ENCODE data around the gene IGHMBP2. TPM values are rescaled to one million over a fixed set of nuclear protein-coding genes. Genes with fewer than 3 reads are reported as not detected.

Gene IGHMBP2
- total RNA-seq, 1 donor from 2014 or later: 12.8 TPM

DNA sequence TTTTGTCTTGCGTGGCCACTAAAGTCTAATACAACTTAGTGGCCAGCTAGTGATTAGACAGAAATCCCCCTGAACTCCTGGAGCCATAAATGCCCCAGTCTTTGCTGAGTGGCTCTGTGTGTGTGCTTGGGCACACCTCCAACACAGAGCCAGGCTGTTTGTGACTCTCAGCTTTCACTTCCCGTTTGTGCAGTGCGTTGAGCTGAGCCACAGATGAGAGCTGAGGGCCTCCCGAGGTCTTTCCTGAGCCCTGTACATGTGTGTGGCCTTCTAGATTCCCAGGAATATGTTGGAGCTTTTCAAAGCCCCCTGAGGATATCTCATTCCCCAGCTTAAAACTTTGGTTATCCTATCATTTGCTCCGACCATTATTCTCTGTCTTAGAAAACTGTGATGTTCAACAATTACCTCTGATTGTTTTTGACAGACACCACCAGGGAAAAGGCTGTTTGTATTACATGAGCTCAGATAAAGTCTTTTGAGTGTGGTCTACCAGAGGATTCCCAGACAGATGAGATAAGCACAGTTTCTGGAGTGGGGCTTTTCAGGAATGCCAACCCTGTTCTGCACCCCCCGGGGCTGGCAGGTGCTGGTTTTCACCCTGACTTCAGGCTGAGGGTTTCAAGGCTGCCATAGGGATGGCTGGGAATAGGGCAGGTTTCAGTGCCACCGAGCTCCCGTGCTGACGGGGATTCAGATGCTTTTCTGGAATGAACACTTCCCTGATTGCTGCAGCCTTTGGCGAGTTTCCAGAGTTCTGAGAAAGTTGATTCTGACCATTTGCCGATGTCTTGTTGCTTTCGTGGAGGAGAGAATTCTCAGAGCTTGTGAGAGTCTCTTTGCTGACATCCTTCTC is 23.8 kb downstream of the IGHMBP2 start:
- no peak for DNase-seq (ENCODE audit: low read depth)

DNA sequence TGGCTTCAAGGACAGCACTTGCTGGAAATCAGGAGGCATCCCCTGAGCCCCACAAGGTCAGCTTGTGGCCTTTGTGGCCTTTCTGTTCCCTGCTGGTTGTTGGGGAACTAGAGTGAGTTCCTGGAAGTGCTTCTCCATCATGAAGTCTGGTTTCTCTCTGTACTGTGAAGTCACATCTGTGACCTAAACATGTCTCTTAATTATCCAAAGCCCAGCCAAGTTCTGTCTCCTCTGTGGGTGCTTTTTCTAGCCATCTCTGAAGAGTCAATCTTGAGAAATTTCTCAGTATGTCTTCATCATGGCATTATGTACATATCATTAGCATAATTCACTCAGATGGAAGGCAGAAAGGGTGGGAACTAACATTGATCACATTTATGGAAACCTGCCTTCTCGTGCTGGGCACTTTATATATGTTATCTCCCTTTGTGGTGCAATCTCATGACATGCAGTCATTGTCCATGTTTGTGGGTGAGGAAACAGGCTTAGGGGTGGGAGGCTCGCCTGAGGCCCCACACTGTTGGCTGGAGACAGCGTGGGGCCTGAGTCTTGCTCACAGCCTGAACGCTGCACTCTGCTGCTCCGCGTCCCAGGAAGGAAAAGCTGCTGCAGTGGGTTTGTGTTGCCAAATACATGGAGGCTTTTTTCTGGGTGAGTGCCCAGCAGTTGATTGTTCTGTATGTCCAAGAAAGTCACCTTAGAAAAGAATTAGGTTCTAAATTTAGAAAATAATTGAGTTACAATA is 24.6 kb downstream of the IGHMBP2 start:
- DNase-seq (ENCODE audit: low read depth): no peak

DNA sequence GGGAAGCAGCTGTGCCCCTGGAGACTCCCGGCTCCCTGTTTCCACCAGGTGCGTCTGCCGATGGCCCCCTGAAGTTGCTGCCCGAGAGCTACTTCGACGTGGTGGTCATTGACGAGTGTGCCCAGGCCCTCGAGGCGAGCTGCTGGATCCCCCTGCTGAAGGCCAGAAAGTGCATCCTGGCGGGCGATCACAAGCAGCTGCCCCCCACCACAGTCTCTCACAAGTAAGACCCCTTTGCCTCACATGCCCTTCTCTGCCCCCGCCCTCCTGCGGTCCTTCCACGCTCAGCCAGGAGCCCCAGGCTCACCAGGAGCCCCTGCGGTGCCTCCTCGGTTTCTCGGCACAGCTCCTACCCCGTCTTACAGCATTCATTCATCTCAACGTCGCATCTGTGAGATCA is 25.4 kb downstream of the IGHMBP2 start:
- DNase-seq (ENCODE audit: low read depth): no peak

DNA sequence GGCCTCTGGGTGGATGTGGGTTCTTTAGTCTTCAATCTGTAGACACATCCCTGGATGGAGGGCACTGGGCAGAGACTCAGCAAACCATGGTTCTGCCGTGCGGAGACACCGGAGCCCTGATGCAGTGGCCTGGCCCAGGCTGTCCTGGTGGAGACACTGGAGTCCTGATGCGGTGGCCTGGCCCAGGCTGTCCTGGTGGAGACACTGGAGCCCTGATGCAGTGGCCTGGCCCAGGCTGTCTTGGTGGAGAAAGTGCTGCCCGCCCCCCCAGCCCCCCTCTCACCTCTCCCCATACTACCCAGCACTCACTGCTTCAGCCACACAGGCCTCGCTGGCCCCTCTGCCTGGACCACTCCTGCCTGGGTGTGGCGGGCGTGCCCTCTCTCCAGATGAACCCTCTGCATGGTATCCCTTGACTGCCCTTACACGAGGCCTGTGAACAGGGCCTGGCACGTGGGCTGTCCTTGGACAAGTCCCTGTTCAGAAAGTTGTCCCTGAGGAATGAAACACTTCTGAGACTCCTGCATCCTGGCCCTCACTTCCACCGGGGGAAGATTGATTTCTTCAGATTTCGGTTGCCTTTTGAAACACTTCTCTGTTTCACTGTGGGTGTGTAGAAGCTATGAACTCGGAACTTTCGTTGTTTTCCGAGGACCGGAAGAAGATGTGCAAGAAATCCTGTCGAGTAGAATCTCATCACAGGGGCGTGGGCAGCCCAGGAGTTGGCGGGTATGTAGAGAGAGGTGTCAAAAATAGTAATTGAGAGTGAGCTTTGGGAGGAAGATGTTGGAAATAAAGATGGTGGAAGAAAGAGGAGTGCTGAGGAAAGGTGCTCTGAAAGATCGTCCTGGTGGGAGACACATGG is 26.2 kb downstream of the IGHMBP2 start:
- no peak for DNase-seq (ENCODE audit: low read depth)

DNA sequence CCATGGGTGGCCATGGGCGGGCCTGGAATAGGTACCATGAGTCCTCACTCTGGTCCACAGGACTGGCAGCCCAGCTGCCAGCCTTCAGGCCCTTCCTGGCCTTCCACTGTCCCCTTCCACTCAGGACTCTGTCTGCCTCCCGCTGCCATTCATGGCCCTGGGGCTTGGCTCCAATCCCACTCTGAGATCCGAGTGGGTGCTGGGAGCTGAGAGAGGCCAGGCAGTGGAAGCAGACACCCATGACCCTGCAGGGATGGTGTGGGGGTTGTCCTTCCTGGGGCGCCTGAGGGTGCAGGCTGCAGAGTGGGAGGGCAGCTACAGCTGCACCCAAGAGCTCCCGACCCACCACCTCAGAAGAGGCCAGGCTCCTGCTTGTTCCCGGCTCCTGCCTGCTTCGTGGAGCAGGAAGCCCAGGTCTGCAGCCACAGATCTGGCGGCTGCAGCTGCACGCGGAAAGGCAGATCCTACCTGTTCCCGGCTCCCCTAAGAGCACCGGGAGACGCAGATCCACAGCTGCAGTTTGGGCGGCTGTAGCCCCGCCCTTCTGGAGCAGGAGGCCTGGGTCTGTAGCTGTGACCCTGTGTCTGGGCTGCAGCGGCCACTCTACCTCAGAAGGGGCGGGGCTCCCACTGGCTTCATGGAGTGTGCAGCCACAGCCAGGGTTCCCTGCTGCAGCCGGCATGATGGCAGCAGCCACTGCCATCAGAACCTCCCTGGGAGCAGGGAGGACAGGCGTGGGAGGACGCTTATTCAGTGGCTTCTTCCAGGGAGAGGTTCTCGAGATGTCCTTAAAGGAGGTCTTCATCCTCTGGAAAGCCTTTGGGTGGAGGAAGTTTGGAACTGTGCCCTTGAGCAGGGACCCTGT is 27.5 kb downstream of the IGHMBP2 start:
- no peak for DNase-seq (ENCODE audit: low read depth)

DNA sequence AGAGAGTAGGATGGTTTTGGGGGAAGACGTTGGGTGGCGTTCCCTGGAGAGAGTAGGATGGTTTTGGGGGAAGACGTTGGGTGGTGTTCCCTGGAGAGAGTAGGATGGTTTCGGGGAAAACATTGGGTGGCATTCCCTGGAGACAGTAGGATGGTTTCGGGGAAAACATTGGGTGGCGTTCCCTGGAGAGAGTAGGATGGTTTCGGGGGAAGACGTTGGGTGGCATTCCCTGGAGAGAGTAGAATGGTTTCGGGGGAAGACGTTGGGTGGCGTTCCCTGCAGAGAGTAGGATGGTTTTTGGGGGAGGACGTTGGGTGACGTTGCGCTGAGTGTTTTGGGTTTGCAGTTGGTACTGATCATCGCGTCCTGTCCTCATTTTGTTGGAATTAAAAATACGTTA is 28.2 kb downstream of the IGHMBP2 start:
- no peak for DNase-seq (ENCODE audit: low read depth)

DNA sequence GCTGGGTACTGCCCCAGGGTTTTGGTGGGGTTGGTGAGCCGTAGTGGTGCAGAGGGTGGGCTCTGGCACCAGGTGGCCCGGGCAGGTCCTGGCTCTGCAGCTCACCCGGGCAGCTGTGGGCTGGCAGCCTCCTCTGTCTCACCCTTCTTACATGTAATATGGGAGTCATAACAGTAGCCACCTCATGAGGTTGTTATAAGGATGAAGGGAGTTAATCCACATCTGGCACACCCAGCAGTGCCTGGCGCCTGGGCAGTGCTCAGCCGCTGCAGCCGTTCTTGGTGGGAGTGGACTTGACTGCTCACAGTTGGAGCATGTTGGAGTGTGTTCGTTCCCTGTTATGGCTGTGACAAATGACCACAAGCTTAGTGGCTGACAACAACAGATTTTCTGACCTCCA is 28.7 kb downstream of the IGHMBP2 start:
- no peak for DNase-seq (ENCODE audit: low read depth)

DNA sequence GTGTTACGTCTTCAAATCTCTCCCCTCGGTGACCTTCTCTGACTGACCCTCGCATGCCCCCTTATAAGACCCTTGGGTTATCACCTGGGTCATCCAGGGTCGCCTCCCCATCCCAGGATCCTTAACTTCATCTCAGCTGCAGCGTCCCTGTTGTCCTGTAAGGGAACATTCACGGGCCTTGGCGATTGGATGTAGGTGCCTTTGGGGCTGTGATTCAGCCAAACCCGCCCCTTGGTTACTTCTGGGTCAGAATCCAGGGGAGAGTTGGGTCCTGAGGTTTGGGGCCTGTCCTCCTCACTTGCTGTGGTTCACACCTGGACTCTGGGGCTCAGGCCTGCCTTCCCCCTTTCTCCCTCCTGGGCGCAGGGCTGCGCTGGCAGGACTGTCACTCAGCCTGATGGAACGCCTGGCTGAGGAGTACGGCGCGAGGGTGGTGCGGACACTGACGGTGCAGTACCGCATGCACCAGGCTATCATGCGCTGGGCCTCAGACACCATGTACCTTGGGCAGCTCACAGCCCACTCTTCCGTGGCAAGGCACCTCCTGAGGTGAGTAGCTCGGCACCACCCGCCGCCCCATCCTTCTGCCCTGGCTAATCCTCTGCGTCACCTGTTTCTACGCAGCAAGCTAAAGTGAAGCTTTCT is 29.4 kb downstream of the IGHMBP2 start:
- DNase-seq (ENCODE audit: low read depth): no peak

DNA sequence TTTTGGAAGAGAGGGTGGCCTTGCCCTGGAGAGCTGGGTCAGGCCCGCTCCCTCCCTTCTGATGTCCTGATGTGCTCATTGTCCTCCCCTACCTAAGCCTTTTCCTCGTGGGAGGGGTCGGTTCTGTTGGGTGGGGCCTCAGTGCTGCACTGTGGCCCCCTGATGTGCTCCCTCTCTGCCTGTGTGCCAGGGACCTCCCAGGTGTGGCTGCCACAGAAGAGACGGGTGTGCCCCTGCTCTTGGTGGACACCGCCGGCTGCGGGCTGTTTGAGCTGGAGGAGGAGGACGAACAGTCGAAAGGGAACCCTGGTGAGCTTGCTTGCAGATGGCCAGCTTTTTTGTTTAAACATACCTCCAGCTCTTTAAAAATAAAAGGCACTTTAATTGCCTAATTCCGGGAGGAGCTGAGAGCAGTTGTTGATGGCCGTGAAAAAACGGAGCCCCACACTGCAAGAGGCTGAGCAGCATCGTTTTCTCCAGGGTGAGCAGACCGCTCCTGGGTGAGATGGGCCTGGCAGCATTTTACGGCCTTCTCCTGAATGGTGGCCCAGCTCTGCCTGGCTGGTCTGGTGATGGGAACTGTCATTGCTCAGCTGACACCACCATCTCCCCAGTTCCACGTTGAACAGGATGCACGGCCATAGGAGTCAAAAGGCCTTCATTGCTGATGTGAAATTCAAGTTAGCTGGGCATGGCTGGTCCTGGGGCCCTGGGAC is 30.1 kb downstream of the IGHMBP2 start:
- DNase-seq (ENCODE audit: low read depth): no peak

DNA sequence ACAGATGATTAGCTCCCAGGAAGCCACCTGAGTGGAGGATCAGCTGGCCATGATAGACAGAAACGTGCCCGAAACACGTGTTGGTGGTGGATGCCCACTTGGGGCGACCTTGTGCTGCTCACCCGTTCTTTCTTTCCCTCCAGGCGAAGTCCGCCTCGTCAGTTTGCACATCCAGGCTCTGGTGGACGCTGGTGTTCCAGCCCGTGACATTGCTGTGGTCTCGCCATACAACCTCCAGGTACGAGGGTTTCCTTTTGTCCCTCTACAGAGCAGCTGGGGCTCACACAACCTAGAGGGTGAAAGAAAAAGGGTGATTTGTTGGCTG is 30.6 kb downstream of the IGHMBP2 start:
- DNase-seq (ENCODE audit: low read depth): no peak

DNA sequence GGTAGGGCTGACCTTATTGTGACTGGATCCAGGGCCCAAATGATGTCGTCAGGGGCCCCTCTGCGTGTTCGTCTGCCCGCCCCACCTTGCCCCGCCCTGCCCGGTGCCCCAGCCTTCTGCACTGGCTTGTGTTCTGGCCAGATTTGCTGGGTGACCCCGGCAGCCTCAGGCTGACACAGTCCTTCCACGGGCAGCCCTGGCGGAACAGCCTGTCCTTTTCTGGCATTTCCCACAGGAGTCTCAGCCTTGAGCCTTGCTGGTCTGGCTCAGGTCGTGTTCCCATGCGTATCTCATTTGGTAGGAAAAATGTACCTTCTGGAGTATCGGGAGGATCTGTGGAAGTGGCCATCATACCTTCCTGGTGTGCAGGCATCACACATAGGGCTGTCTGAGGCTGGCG is 31.0 kb downstream of the IGHMBP2 start:
- no peak for DNase-seq (ENCODE audit: low read depth)

DNA sequence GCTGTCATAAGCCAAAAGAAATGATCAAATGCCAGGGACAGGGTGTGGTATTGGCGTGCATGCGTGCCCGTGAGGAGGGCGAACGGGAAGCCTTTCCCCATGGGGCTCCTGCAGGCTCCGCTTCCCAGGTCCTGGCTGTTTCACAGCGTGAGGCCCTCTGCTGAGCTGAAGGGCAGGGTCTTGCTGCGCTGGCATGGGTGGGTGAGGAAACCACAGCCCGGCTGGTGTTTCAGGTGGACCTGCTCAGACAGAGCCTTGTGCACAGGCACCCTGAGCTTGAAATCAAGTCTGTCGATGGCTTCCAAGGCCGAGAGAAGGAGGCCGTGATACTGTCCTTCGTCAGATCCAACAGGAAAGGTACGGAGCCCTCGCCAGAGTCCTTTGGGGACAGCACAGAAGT is 31.4 kb downstream of the IGHMBP2 start:
- DNase-seq (ENCODE audit: low read depth): no peak

DNA sequence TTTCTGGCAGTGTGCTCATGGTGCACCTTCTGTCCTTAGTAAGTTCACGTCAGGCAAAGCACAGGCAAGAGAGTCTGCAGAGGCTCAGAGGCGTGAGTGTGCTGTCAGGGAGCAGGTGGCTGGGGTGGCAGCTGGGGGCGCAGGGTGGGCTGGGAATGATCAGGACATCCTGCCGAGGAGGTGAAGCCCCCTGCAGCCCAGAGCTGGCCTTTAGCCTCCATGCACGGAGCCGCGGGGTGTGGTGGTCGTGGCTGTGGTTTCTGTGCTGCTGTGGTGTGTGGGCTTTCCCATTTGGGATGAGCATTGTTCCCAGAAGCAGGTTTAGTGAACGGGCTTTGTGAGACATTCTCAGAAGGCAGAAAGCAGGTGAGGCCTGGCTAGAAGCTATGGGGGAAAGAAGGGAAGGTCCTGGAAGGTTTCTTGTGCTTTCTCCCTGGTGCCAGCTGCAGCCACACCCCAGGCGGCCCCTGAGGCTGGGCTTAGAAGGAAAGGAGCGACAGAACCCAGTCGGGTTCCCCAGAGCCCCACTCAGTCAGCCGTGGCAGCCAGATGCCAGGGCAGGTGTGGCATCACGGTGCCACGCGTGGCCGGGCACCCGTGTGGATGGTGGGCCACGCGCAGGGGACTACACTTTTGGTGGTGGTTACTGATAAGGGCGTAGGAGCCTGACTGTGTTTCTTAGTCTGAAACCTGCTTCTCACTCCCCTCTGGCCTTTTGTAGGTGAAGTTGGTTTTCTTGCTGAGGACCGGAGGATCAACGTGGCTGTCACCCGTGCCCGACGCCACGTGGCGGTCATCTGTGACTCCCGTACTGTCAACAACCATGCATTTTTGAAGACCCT is 32.0 kb downstream of the IGHMBP2 start:
- DNase-seq (ENCODE audit: low read depth): no peak

DNA sequence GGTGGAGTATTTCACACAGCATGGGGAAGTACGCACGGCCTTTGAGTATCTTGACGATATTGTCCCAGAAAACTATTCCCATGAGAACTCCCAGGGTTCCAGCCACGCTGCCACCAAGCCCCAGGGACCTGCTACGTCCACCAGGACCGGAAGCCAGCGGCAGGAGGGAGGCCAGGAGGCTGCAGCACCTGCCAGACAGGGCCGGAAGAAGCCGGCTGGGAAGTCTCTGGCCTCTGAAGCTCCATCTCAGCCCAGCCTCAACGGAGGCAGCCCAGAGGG is 32.6 kb downstream of the IGHMBP2 start:
- DNase-seq (ENCODE audit: low read depth): no peak

DNA sequence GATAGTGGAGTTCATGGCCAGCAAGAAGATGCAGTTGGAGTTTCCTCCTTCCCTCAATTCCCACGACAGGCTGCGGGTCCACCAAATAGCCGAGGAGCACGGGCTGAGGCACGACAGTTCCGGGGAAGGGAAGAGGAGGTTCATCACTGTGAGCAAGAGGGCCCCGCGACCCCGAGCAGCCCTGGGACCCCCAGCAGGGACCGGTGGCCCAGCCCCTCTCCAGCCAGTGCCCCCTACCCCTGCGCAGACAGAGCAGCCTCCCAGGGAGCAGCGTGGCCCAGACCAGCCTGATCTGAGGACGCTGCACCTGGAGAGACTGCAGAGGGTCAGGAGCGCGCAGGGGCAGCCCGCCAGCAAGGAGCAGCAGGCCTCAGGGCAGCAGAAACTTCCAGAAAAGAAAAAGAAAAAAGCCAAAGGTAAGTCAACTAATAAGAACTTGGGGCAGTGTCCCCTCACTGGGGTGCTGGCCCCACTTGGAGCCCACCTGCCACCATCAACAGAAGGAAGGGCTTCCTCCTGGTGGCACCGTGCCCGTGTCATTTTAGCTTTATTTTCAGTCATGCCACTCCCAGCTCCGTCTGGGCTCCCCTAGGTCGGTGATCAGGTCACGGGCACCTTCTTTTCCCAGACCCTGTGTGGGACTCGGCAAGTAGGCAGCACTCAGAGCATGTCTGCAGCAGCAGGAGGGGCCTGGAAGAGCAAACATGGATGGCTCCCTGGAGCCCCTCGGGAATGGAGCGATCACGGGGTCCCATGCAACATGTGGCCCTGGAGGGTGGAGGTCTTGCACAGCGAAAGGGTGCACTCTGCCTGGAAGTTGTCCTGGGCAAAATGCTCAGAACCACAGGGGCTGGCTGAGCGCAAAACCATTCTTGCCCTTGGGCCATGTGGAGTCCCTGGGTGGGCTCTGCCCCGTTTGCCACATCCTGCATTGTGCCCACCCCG is 33.3 kb downstream of the IGHMBP2 start:
- DNase-seq (ENCODE audit: low read depth): no peak

DNA sequence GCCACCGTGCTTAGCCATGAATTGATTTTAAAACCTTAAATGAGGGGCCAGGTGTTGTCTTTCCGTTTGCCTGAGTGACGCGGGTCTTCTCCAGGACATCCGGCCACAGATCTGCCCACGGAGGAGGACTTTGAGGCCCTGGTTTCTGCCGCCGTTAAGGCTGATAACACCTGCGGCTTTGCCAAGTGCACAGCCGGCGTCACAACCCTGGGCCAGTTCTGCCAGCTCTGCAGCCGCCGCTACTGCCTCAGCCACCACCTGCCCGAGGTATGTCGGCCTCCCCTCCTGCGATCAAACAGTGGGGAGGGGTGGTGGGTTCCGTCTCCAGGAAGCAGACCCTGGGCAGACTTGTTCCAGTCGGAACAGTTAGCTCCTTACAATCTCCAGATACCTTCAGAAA is 34.4 kb downstream of the IGHMBP2 start:
- no peak for DNase-seq (ENCODE audit: low read depth)

DNA sequence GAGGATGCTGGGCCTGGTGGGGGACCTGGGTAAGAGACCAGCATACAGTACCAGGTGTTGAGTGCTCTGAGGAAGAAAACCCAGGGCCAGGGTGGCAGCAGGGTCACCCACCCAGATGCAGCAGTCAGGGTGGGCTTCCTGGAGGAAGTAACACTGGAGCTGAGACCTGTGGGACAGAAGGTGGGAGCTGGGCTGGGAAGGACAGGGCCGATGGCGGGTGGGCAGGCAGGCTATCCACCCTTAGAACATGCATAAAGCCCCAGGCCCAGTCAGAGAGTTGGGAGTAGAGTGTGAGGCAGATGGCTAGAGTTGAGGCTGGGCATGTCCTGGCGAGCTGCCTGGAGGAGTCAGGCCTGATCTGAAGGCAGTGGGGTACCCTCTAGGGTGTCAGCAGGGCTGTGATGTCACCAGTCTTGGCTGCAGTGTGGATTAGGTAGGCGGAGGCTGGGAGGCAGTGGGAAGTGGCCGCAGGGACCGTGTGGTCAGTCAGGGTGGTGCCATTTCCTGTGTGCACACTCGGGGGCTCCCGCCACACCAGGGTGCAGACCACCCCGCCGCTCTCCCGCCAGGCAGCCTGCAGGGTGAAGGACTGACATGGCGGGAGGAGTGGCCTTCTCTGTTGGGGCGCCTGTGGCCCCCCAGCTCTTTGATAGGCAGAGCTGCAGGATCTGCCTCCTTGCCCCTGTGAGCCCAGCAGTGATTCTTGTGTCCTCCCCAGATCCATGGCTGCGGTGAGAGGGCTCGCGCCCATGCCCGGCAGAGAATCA is 35.3 kb downstream of the IGHMBP2 start:
- DNase-seq (ENCODE audit: low read depth): no peak

Data from renal cortical epithelial cell (primary cell).